Mesothelial cell of epicardium (in vitro differentiated cells): Measurements from ENCODE around the gene TTC24. TPM values are rescaled to one million over a fixed set of nuclear protein-coding genes. Genes with fewer than 3 reads are reported as not detected.

Experiments
- DNase-seq, 2 experiments: peaks; one replicate each; pipeline ENCODE4 v3.0.0; 2021; ENCODE audit warnings: low spot score in 2 of 2; ENCODE audit not compliant: unreplicated experiment in 2 of 2
- H3K27ac Mint-ChIP-seq: 2 replicates; pipeline ENCODE4 v1.8.0; 2021; ENCODE audit warnings: mixed read lengths
- H3K27me3 Mint-ChIP-seq: 2 replicates; pipeline ENCODE4 v1.8.0; 2021; ENCODE audit warnings: low read depth, mixed read lengths
- H3K36me3 Mint-ChIP-seq: 2 replicates; pipeline ENCODE4 v1.8.0; 2021; ENCODE audit warnings: mixed read lengths
- H3K4me1 Mint-ChIP-seq: 2 replicates; pipeline ENCODE4 v1.8.0; 2021; ENCODE audit warnings: mixed read lengths
- H3K4me3 Mint-ChIP-seq: 2 replicates; pipeline ENCODE4 v1.8.0; 2021; ENCODE audit warnings: mild to moderate bottlenecking, moderate library complexity, mixed read lengths
- H3K9me3 Mint-ChIP-seq: 2 replicates; pipeline ENCODE4 v1.8.0; 2021; ENCODE audit warnings: mixed read lengths
- CTCF ChIP-seq: fragments of 200-600 bp; sonication (generic); IDR thresholded peaks from one replicate; pipeline ENCODE4 v1.5.0; 2021; ENCODE audit warnings: antibody characterized with exemption; ENCODE audit not compliant: unreplicated experiment
- total RNA-seq: library from RNA; stranded (reverse); gene quantifications from 3 replicates; pipeline ENCODE4 v1.2.1, GENCODE V29; 2021

Gene TTC24
- not detected in 3 replicates for total RNA-seq

GRCh38 chr1:156579472-156579871, at the start of gene TTC24:
Gene TTC24, plus strand, starts transcription at chr1:156579723. Its CDS starts 1,642 bp downstream, at chr1:156581365.
- Mint-ChIP-seq H3K27me3 (peaks cover 2% of the 10 kb centered on the region), H3K9me3 (no peaks in the 10 kb centered on the region), H3K4me1 (peaks cover 9% of the 10 kb centered on the region), H3K27ac (no peak within 1 kb of the TSS), H3K36me3 (no peaks in the 10 kb centered on the region), H3K4me3 (no peak within 1 kb of the TSS)
- no peak for TF ChIP-seq CTCF
- DNase-seq, result no peak

- no peak for DNase-seq
- peaks cover 5% of the 10 kb centered on the region for H3K4me1 Mint-ChIP-seq
- no peak for TF ChIP-seq CTCF
- no peak overlapping the region for H3K4me3 Mint-ChIP-seq
- H3K36me3 Mint-ChIP-seq, result peaks cover 18% of the 10 kb centered on the region
- no peaks in the 10 kb centered on the region for H3K27me3 Mint-ChIP-seq
- H3K27ac Mint-ChIP-seq, result no peak overlapping the region
- no peaks in the 10 kb centered on the region for H3K9me3 Mint-ChIP-seq
These were observed 49.5 kb upstream of the TTC24 start for GRCh38 chr1:156530006-156530405.

- no peak for TF ChIP-seq CTCF
- H3K27me3 Mint-ChIP-seq, result no peaks in the 10 kb centered on the region
- H3K36me3 Mint-ChIP-seq, result peaks cover 15% of the 10 kb centered on the region
- H3K4me3 Mint-ChIP-seq, result no peak overlapping the region
- H3K4me1 Mint-ChIP-seq, result no peaks in the 10 kb centered on the region
- no peak overlapping the region for H3K27ac Mint-ChIP-seq
- no peak for DNase-seq
- no peaks in the 10 kb centered on the region for H3K9me3 Mint-ChIP-seq
These were observed 47.1 kb upstream of the TTC24 start for GRCh38 chr1:156532374-156532773.

GRCh38 chr1:156533568-156534220, 45.8 kb upstream of the TTC24 start:
- Mint-ChIP-seq H3K4me3 (no peak overlapping the region), H3K36me3 (peaks cover 11% of the 10 kb centered on the region), H3K27me3 (no peaks in the 10 kb centered on the region), H3K27ac (no peak overlapping the region), H3K9me3 (no peaks in the 10 kb centered on the region), H3K4me1 (no peaks in the 10 kb centered on the region)
- DNase-seq, result no peak
- no peak for TF ChIP-seq CTCF

- Mint-ChIP-seq H3K4me3 (no peak overlapping the region), H3K27ac (no peak overlapping the region), H3K9me3 (no peaks in the 10 kb centered on the region), H3K36me3 (peaks cover 10% of the 10 kb centered on the region), H3K4me1 (no peaks in the 10 kb centered on the region), H3K27me3 (no peaks in the 10 kb centered on the region)
- no peak for DNase-seq
- TF ChIP-seq CTCF, result no peak
These were observed 45.0 kb upstream of the TTC24 start for GRCh38 chr1:156534424-156535060.
